HT1080 (cell line): ENCODE results near the gene TRAF4. TPM values are rescaled to one million over a fixed set of nuclear protein-coding genes. Genes with fewer than 3 reads are reported as not detected.
"Not testable (repeated sequence)": the region's sequence is repeated elsewhere in the genome, so short reads cannot be mapped to it uniquely, and the experiment has no call there.

Source experiments
- DNase-seq: peaks from one replicate; pipeline ENCODE4 v3.0.0-alpha.2; 2015; ENCODE audit warnings: low read depth
- total RNA-seq: library from RNA; depleted of rRNA; stranded (reverse); fragments of >200 nt; shearing (Covaris generic); gene quantifications from 2 replicates; pipeline ENCODE4 v1.2.3, GENCODE V29; 2014

TRAF4 gene
- total RNA-seq, 1 experiment from 2014 or later: 68.7 TPM

DNA sequence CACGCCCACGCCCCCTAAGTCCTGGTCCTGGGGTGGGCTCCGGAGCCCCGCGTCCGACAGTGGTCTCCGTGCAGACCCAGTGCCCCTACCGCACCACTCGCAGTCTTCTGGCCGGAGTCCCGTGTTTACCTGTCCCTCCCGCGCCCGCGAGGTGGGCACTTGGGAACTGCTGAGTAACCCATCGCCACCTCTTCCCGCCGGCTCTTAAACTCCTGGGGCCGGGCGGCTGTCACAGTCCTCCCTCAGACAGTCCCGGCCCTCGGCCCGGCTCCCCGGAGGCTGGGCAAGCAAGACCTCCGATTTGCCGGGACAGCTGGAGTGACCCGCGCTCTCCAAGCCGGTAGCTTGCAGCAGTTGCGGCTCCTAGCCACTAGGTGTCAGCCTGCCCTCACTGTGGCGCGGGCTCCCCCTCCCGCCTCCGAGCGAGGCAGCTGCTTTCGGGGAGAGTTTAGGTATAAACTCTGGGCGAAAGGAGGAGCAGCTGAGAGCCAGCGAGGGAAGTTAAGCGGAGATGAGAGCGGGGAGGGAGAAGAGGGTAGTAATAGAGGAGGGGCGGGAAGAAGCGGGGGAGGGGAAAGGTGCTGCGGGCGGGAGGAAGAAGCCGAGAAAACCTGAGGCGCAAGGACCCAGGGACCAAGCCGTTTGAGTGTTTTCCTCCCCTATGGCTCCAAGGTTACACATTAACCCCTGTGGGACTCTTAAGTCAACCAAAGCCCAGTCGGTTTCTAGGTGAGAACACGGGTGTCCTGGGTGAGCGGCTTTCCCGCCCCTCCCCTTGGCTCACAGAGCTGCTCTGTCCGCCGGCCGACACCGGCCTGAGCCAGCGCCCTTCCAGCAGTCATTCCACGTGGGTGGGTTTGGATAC lies 17.0 kb upstream of the TRAF4 start:
- peak; percentile 95 for DNase-seq

DNA sequence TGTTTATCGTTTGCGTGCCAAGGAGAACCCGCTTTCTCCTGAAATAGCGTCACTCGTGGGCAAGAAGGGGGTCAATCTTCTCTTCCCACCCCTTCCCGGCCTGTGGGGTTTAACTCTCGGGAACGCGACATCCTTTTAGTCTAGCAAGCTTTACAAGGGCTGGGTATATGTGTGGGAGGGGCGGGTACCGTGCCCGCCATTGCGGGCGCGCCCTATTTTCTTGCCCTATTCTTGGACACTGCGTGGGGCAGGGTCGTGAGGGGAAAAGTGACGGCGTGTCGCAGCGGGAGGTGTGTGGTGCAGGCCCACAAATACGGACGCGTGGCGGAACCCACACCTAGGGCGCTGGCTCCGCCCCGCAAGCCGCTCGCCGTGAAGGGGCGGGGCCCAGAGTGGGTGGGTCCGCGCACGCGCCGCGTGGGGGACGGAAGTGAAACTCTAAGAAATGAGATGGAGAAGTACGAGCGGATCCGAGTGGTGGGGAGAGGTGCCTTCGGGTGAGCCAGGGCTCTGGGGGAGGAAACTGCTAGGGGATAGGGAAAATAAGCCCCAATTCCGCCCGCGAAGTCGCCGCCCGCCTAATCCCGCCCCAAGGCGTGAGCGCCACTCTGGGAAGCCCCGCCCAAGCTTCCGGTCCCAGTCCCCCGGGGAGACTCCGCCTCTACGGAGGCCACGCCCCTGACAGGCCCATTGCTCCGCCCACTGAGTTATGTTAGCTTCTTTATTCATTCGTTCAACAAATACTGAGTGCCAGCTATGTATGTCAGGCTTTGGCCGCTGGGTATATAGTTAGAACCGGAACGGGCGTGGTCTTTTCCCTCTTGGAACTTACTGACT lies 15.2 kb upstream of the TRAF4 start, which contains the start of gene NEK8:
TSS of gene NEK8 (plus strand) at position 425 of the 837 bp plus-strand sequence. CDS start at position 451, 26 bp downstream.
- peak; percentile 91 for DNase-seq

DNA sequence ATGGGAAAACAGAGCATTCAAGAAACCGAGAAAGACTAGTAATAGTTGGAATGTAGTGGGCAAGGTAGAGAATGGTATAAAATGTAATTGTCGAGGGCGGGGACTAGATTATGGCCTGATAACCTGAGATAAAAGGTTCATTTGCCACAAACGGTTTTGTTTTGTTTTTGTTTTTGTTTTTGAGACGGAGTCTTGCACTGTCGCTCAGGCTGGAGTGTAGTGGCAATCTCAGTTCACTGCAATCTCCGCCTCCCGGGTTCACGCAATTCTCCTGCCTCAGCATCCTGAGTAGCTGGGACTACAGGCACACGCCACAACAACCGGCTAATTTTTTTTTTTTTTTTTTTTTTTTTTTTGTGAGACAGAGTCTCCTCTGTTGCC lies 13.9 kb upstream of the TRAF4 start:
- no peak for DNase-seq

DNA sequence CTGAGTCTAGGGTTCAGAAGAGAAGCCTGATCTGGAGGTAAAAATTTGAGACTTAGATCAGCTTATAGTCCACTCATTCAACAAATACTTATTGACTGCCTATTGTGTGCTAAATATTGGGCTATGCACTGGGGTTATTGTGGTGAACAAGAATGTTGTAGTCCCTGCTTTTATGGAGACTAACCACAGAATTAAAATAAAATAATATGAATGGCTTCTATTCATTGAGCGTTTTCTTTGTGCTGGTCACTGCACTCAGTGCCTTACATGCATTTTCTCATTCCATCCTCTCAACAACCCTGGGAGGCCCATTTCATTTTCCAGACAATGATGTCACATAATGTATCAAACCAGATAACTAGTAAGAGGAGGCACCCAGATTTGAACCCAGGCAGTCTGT lies 10.5 kb upstream of the TRAF4 start:
- DNase-seq: no peak

DNA sequence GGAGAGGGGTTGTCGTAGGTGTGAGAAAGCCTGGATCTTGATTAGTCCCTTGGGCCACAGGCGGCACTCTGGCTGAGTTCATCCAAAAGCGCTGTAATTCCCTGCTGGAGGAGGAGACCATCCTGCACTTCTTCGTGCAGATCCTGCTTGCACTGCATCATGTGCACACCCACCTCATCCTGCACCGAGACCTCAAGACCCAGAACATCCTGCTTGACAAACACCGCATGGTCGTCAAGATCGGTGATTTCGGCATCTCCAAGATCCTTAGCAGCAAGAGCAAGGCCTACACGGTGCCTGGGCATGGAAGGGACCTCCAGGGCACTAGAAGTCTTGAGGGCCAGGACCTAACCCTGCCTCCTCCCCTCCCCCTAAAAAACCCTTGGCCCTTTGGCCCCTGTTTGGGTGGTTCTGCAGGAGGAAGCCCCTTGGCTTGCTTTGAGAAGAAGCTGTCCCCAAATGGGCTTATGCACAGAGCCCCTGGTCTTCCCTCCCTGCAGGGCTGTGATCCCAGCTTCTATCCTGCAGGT lies 9.0 kb upstream of the TRAF4 start:
- DNase-seq: no peak

DNA sequence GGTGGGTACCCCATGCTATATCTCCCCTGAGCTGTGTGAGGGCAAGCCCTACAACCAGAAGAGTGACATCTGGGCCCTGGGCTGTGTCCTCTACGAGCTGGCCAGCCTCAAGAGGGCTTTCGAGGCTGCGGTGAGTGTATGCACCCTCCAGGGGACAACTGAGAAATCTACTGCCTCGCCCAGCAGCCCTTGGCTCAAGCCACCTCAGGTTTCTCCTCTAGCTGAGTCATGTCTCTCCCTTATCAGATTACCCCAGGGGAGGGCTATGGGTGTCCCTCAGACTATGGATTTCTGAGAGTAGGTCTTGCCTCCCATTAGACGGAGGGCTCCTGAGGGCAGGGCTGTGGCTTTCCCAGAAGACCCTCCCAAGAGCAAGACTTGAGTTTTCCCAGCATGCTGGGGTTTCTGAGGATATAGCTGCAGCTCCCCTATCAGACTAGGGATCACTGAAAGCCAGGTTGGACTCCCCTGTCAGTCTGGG lies 8.5 kb upstream of the TRAF4 start:
- DNase-seq: no peak

DNA sequence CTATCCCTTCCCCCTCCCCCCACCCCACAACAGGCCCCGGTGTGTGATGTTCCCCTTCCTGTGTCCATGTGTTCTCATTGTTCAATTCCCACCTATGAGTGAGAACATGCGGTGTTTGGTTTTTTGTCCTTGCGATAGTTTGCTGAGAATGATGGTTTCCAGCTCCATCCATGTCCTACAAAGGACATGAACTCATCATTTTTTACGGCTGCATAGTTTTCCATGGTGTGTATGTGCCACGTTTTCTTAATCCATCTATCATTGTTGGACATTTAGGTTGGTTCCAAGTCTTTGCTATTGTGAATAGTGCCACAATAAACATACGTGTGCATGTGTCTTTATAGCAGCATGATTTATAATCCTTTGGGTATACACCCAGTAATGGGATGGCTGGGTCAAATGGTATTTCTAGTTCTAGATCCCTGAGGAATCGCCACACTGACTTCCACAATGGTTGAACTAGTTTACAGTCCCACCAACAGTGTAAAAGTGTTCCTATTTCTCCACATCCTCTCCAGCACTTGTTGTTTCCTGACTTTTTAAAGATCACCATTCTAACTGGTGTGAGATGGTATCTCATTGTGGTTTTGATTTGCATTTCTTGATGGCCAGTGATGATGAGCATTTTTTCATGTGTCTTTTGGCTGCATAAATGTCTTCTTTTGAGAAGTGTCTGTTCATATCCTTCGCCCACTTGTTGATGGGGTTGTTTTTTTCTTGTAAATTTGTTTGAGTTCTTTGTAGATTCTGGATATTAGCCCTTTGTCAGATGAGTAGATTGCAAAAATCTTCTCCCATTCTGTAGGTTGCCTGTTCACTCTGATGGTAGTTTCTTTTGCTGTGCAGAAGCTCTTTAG lies 7.7 kb upstream of the TRAF4 start:
- DNase-seq: not testable (repeated sequence)

DNA sequence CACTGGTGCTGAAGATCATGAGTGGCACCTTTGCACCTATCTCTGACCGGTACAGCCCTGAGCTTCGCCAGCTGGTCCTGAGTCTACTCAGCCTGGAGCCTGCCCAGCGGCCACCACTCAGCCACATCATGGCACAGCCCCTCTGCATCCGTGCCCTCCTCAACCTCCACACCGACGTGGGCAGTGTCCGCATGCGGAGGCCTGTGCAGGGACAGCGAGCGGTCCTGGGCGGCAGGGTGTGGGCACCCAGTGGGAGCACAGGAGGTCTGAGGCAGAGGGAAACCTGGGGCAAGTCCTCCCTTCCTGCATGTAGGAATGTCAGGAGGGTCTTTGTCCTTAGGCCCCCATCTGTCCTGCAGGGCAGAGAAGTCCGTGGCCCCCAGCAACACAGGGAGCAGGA lies 6.5 kb upstream of the TRAF4 start:
- DNase-seq: no peak

DNA sequence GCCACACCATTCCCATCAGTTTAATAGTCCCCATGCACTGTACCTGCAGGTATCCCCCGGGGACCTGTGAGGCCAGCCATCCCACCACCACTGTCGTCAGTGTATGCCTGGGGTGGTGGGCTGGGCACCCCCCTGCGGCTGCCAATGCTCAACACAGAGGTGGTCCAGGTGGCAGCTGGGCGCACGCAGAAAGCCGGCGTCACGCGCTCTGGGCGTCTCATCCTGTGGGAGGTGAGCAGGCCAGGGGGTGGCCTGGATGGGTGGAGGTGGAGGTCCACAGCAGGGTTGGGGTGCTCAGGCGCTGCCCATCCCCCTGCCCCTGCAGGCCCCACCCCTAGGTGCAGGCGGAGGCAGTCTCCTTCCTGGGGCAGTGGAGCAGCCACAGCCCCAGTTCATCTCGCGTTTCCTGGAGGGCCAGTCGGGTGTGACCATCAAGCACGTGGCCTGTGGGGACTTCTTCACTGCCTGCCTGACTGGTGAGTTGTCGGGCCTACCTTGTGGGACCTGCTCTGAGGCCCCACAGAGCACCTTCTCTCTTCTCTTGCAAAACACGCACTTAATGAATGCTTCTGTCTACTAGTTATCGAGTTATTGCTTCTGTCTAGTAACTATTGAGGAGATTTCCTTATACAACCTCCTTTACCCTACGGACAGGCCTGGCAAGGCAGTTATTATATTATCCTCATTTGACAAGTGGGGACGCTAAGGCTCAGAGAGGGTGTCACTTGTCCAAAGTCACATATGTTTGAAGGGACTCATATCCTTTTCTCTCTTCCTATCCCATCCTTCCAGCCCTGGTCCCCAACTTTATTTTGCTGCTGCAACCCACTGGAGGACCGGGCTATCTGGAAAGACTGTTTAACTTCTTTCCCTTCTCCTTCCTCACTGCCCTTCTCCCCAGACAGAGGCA lies 5.8 kb upstream of the TRAF4 start:
- DNase-seq: no peak

DNA sequence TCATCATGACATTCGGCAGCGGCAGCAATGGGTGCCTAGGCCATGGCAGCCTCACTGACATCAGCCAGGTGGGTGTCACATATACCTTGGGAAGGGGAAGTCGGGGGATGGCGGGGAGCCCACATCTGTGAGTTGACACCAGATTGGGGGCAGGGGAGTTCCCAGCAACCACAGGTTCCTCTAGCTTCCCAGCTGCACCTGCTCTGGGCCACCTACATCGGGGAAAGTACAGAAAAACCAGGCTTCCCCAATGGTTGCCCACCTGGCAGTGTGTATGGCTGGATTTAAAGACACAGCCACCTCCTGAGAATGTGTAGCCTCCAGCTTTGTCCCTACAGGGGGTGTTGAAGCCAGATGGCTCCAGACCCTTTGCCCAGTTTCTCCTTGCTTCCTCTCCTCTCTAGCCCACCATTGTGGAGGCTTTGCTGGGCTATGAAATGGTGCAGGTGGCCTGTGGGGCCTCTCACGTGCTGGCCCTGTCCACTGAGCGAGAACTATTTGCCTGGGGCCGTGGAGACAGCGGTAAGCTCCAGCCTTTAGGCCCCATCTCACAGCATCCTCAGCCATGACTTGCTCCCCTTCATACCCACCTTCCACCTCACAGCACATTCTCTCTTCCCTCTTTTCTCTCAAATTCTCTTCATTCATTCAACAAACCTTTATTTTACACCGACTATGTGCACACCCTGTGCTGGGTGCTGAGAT lies 5.0 kb upstream of the TRAF4 start:
- DNase-seq: no peak

DNA sequence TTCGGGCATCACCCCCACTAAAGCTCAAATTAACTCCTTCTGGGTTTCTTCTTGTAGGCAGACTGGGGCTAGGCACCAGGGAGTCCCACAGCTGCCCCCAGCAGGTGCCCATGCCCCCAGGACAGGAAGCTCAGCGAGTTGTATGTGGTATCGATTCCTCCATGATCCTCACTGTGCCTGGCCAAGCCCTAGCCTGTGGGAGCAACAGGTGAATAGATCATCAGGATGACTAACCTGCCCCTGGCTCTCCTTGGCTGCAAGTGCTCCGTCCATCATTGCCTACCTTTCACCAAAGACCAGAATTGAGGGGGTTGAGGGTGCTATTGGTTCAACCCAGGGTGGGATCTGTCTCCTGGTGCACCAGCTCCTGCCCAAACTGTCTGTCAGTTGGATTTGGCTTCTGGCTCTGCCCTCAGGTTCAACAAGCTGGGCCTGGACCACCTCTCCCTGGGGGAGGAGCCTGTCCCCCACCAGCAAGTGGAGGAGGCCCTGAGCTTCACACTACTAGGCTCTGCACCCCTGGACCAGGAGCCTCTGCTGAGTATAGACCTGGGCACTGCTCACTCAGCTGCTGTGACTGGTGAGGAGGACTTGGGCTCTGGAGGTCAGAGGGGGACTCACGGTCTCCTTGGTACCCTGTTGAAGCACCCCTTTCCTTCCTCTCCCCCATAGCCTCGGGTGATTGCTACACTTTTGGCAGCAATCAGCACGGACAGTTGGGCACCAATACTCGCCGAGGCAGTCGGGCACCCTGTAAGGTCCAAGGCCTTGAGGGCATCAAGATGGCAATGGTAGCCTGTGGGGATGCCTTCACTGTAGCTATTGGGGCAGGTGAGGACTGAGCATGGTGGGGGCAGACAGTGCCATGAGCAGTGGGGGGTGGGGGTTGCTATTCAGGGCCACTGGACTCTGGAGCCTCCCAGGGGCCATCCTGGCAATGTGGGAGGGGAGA lies 3.1 kb upstream of the TRAF4 start:
- no peak for DNase-seq

DNA sequence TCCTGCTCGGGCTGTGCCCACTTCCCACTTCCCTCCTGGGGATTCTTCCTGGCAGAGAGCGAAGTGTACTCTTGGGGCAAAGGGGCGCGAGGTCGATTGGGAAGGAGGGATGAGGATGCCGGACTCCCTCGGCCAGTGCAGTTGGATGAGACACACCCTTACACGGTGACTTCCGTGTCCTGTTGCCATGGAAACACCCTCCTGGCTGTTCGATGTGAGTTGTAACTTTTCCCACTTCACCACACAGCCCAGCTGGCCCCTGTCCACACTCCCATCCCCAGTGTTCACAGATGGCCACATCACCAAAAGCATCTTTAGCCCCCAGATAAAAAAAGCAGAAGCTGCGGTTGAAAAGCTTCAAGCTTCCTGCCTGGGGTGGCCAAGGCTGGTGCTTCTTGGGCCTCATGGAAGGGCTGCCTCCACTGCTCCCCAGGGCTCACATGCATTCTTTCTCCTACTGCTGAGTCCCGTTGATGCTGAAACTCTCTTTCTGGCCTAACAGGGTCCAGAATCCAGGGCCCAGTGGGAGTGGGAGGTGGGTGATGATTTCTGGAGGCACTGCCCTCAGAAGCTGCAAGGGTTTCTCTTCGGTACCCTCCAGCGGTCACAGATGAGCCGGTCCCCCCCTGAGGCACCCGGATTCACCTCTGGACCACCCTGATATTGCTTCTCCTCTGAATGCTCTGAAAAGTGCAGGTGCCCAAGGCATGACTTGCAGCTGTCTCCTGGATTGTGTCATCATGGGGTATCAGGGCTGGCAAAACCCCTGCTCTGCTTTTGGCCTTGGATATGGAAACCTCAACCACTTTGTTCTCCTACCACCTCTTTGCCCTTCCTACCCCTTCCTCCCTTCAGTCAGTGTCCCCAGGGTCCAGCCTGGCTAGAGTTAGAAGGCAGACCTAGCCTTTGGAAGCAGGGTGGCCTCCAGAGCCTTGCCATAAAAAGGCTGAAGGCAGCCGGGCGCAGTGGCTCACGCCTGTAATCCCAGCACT lies 2.2 kb upstream of the TRAF4 start:
- no peak for DNase-seq

DNA sequence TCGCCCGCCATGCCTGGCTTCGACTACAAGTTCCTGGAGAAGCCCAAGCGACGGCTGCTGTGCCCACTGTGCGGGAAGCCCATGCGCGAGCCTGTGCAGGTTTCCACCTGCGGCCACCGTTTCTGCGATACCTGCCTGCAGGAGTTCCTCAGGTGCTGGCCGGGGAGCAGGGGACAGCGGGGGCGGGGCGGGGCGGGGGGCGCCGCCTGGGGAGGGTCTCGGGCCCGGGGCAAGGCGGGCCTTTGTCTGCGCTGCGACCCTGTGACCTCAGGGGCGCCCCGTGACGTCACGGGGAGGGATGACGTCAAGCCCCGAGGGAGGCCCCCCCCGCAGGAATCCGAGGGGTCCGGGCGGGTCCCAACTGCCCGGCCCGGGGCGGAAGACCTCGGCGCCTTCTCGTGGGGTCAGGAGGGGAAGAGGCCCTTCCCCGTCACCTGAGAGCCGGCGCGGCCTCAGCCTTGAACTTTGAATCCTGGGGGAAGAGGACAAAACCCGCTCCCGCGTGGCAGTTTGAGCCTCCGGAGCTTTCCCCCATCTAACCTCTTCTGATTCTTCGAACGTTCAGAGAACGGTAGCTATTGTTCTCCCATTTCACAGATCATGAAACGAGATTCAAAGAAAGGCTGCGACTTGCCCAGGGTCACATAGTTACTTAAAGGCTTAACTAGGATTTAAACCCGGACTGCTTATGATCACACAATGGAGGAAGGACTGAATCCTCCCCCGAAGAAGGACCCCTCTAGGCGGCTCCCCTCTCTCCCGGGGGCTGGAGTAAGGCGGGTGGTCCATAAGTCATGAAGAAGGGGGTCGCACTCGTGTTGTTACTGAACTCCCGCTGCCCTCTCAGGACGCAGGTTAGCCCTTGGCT lies 527 bp downstream of the TRAF4 start:
- DNase-seq: no peak

DNA sequence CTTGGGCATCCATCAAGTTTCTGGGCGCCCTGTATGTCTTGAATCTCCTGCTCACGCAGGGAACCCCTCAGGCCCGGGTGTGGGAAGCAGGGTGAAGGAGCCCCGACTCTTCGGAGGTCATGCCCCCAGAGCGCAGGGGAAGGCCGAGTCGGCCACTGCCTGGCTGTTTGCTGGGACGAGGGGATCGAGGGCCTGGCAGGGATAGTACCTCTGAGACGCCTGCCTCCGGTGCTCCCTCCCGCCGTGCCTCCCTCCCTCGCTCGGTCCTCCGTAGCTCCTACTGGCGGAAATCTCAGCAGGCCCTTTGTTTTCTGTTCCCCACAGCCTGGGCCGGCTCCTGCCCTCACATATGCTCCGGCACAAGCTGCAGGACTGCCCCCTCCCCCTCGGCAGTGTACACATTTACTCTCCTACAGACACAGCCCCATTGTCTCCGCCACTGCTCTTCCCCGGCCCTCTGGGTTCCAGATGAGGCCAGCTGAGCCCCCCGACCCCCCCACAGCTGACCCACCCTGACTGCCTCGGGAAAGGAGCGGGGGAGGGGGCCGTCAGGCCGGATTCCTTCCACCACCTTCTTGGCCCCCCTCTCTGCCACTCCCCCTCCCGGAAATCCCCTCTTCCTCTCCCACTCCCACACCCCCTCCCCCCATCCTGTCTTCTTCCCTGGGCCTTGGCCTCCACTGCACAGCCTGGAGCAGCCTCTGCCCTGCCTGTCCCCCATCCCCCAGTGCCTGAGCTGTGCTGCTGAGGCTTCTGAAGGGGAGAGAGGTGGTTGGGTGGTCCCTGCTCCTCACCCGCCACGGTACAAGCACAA lies 1.4 kb downstream of the TRAF4 start:
- DNase-seq: peak; percentile 68
